Gastrocnemius medialis (tissue), 4 donors: ENCODE results near the gene DZIP3. TPM values are rescaled to one million over a fixed set of nuclear protein-coding genes. Genes with fewer than 3 reads are reported as not detected.

Source experiments
- ATAC-seq, 2 donors: fragments of 150-250 bp; one replicate each; pipeline ENCODE4 v1.9.1; 2016
- DNase-seq, 2 donors: peaks; one replicate each; pipeline ENCODE4 v3.0.0-alpha.2; 2019
- H3K27ac ChIP-seq, 4 donors: fragments of 200-600 bp; sonication (generic); 1 replicate in 1 of 4; 2 replicates in 3 of 4; pipeline ENCODE4 v1.5.1; 2016 to 2018; ENCODE audit warnings: mild to moderate bottlenecking in 2 of 4, moderate library complexity in 1 of 4
- H3K27me3 ChIP-seq, 3 donors: fragments of 200-600 bp; sonication (generic) in 2 of 3; 1 replicate in 1 of 3; 2 replicates in 2 of 3; pipeline versions ENCODE4 v1.5.1 to v1.6.0; 2016 to 2019; ENCODE audit warnings: mild to moderate bottlenecking in 1 of 3, moderate library complexity in 1 of 3
- H3K36me3 ChIP-seq, 2 donors: fragments of 200-600 bp; sonication (generic) in 1 of 2; one replicate each; pipeline ENCODE4 v1.5.1; 2017 to 2018
- H3K4me1 ChIP-seq, 2 donors: fragments of 200-600 bp; sonication (generic) in 1 of 2; one replicate each; pipeline ENCODE4 v1.5.1; 2016 to 2017; ENCODE audit warnings: mild to moderate bottlenecking in 2 of 2
- H3K4me3 ChIP-seq, 4 donors: fragments of 200-600 bp; sonication (generic) in 3 of 4; 1 replicate in 1 of 4; 2 replicates in 3 of 4; pipeline ENCODE4 v1.5.1; 2016 to 2019; ENCODE audit warnings: mild to moderate bottlenecking in 2 of 4
- H3K9me3 ChIP-seq, 3 donors: fragments of 200-600 bp; sonication (generic) in 2 of 3; 1 replicate in 1 of 3; 2 replicates in 2 of 3; pipeline ENCODE4 v1.5.1; 2016 to 2019
- CTCF ChIP-seq, 5 experiments: fragments of 450-650 bp in 3 of 5; fragments of 200-600 bp in 2 of 5; sonication (generic) in 2 of 5; IDR thresholded peaks in 4 of 5; conservative IDR thresholded peaks in 1 of 5; 1 replicate in 4 of 5; 2 replicates in 1 of 5; pipeline ENCODE4 v1.5.1; 2016 to 2019; ENCODE audit warnings: antibody characterized with exemption in 5 of 5, mild to moderate bottlenecking in 3 of 5, moderate library complexity in 3 of 5
- POLR2A ChIP-seq, 2 donors: fragments of 450-650 bp; IDR thresholded peaks; one replicate each; pipeline ENCODE4 v1.6.1; 2017; ENCODE audit warnings: antibody characterized with exemption in 2 of 2, mild to moderate bottlenecking in 2 of 2, moderate library complexity in 2 of 2
- in situ Hi-C, 4 donors: fragments of 200-750 bp; cut with MboI; loops; one replicate each; pipeline versions ENCODE4 v1.15.0 to v1.8.0; 2017; ENCODE audit warnings: low sequenced_read_pairs in 4 of 4
- intact Hi-C: fragments of 100-400 bp; cut with DNase I; formaldehyde crosslinking; loops from one replicate; pipeline ENCODE4 v1.15.1; 2023; ENCODE audit warnings: low total_unique reads
- total RNA-seq, 4 donors: library from RNA; depleted of rRNA; stranded (reverse); fragments of >200 nt; gene quantifications; one replicate each; pipeline versions ENCODE4 v1.1.0 to v1.2.3, GENCODE V29; 2016

DZIP3 gene
- total RNA-seq, 4 donors from 2014 or later = 3.4 to 7.8 (median 5.7) TPM

GRCh38 chr3:108602249-108602934 lies 12.9 kb downstream of the DZIP3 start:
- in situ Hi-C loops = no loop called here
- H3K36me3 ChIP-seq = no peaks in the 10 kb centered on the region
- no peak for DNase-seq
- H3K9me3 ChIP-seq = no peaks in the 10 kb centered on the region
- H3K4me1 ChIP-seq = peaks cover 9 to 12% of the 10 kb centered on the region in 2 donors
- H3K27me3 ChIP-seq = no peaks in the 10 kb centered on the region
- H3K27ac ChIP-seq = no peak overlapping the region
- no peak overlapping the region for H3K4me3 ChIP-seq
- no peak for TF ChIP-seq POLR2A (IDR thresholded peaks at IDR 0.05)
- no peak for TF ChIP-seq CTCF (IDR thresholded peaks at IDR 0.05 in 4 of 5, conservative IDR thresholded peaks at IDR 0.05 in 1 of 5)
- ATAC-seq = peak in 1 of 2 donors; percentile 70
- intact Hi-C loops = no loop called here

- ATAC-seq (no peak), DNase-seq (no peak)
- TF ChIP-seq POLR2A (IDR thresholded peaks at IDR 0.05) (no peak), CTCF (IDR thresholded peaks at IDR 0.05 in 4 of 5, conservative IDR thresholded peaks at IDR 0.05 in 1 of 5) (no peak)
- Histone ChIP-seq H3K27me3 (no peaks in the 10 kb centered on the region), H3K9me3 (no peaks in the 10 kb centered on the region), H3K4me1 (peaks cover 9 to 12% of the 10 kb centered on the region in 2 donors), H3K27ac (no peak overlapping the region), H3K4me3 (no peak overlapping the region), H3K36me3 (no peaks in the 10 kb centered on the region)
- in situ Hi-C loops = no loop called here
- intact Hi-C loops = no loop called here
Observed at GRCh38 chr3:108602935-108603294, 13.4 kb downstream of the DZIP3 start.

GRCh38 chr3:108603691-108604090 lies 14.2 kb downstream of the DZIP3 start:
- H3K27me3 ChIP-seq = no peaks in the 10 kb centered on the region
- no peaks in the 10 kb centered on the region for H3K9me3 ChIP-seq
- H3K27ac ChIP-seq = no peak overlapping the region
- TF ChIP-seq POLR2A (IDR thresholded peaks at IDR 0.05) (no peak), CTCF (IDR thresholded peaks at IDR 0.05 in 4 of 5, conservative IDR thresholded peaks at IDR 0.05 in 1 of 5) (no peak)
- ATAC-seq = no peak
- peaks cover 9 to 12% of the 10 kb centered on the region in 2 donors for H3K4me1 ChIP-seq
- no peaks in the 10 kb centered on the region for H3K36me3 ChIP-seq
- intact Hi-C loops = no loop called here
- no peak for DNase-seq
- H3K4me3 ChIP-seq = no peak overlapping the region
- in situ Hi-C loops = no loop called here

- no peak overlapping the region for H3K27ac ChIP-seq
- peaks cover 9 to 12% of the 10 kb centered on the region in 2 donors for H3K4me1 ChIP-seq
- ATAC-seq = no peak
- no peaks in the 10 kb centered on the region for H3K27me3 ChIP-seq
- intact Hi-C loops = no loop called here
- no peak for DNase-seq
- no peaks in the 10 kb centered on the region for H3K9me3 ChIP-seq
- H3K4me3 ChIP-seq = no peak overlapping the region
- in situ Hi-C loops = no loop called here
- TF ChIP-seq POLR2A (IDR thresholded peaks at IDR 0.05) = no peak
- no peak for TF ChIP-seq CTCF (IDR thresholded peaks at IDR 0.05 in 4 of 5, conservative IDR thresholded peaks at IDR 0.05 in 1 of 5)
- peaks cover 0 to 10% of the 10 kb centered on the region in 2 donors for H3K36me3 ChIP-seq
Observed at GRCh38 chr3:108605028-108605427, 15.5 kb downstream of the DZIP3 start.

- TF ChIP-seq POLR2A (IDR thresholded peaks at IDR 0.05) (no peak), CTCF (IDR thresholded peaks at IDR 0.05 in 4 of 5, conservative IDR thresholded peaks at IDR 0.05 in 1 of 5) (no peak)
- no peak for ATAC-seq
- in situ Hi-C loops = no loop called here
- no peaks in the 10 kb centered on the region for H3K9me3 ChIP-seq
- H3K4me3 ChIP-seq = no peak overlapping the region
- intact Hi-C loops = no loop called here
- H3K27me3 ChIP-seq = no peaks in the 10 kb centered on the region
- peaks cover 0 to 12% of the 10 kb centered on the region in 2 donors for H3K36me3 ChIP-seq
- DNase-seq = no peak
- peaks cover 9 to 12% of the 10 kb centered on the region in 2 donors for H3K4me1 ChIP-seq
- no peak overlapping the region for H3K27ac ChIP-seq
Observed at GRCh38 chr3:108605491-108605890, 16.0 kb downstream of the DZIP3 start.
